NB4 (cell line): ENCODE data around the gene TTC33.

Experiments
- POLR2A ChIP-seq: IDR thresholded peaks from 2 replicates; pipeline ENCODE4 v1.6.1; 2011; ENCODE audit warnings: mild to moderate bottlenecking; ENCODE audit not compliant: insufficient read length; ENCODE audit errors: extremely low read depth
- TF ChIP-seq, protein P1 (sequence below): IDR thresholded peaks from one replicate; pipeline ENCODE4 v1.5.1; 2012; ENCODE audit warnings: low read depth, low read length

DNA sequence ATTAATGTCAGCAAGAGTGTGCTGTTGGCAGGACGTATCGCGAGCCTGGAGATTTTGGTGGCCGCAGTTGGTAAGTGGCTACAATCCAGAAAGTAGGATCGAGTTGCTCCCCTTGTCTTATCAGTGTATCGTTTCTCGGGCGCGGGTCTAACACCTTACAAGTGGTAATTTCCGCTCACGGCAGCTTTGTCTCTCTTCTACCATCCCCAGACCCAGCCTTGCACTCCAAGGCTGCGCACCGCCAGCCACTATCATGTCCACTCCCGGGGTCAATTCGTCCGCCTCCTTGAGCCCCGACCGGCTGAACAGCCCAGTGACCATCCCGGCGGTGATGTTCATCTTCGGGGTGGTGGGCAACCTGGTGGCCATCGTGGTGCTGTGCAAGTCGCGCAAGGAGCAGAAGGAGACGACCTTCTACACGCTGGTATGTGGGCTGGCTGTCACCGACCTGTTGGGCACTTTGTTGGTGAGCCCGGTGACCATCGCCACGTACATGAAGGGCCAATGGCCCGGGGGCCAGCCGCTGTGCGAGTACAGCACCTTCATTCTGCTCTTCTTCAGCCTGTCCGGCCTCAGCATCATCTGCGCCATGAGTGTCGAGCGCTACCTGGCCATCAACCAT, 74.9 kb downstream of the TTC33 start:
- TF ChIP-seq, protein P1, sequence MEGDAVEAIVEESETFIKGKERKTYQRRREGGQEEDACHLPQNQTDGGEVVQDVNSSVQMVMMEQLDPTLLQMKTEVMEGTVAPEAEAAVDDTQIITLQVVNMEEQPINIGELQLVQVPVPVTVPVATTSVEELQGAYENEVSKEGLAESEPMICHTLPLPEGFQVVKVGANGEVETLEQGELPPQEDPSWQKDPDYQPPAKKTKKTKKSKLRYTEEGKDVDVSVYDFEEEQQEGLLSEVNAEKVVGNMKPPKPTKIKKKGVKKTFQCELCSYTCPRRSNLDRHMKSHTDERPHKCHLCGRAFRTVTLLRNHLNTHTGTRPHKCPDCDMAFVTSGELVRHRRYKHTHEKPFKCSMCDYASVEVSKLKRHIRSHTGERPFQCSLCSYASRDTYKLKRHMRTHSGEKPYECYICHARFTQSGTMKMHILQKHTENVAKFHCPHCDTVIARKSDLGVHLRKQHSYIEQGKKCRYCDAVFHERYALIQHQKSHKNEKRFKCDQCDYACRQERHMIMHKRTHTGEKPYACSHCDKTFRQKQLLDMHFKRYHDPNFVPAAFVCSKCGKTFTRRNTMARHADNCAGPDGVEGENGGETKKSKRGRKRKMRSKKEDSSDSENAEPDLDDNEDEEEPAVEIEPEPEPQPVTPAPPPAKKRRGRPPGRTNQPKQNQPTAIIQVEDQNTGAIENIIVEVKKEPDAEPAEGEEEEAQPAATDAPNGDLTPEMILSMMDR = peak; percentile 21
- no peak for TF ChIP-seq POLR2A
